ENCODE measurements around the gene DPPA2.

DNA sequence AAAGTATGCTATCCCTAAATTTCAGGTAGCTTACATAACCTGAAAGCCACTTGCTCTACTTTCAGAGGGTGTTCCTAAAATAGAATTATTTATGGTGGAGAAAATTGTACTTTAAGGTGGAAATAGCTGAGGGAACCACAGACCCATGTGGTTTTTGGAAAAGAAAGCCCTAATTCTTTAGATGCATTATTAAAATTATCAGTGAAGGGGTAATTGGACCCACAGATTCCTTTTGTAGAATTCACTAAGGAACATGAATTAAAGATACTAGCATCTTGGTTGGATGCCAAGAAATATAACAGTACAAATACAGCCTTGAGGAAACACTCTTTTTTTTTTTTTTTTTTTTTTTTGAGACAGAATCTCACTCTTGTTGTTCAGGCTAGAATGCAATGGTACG lies 37.8 kb downstream of the DPPA2 start:
- TF ChIP-seq, protein P1, sequence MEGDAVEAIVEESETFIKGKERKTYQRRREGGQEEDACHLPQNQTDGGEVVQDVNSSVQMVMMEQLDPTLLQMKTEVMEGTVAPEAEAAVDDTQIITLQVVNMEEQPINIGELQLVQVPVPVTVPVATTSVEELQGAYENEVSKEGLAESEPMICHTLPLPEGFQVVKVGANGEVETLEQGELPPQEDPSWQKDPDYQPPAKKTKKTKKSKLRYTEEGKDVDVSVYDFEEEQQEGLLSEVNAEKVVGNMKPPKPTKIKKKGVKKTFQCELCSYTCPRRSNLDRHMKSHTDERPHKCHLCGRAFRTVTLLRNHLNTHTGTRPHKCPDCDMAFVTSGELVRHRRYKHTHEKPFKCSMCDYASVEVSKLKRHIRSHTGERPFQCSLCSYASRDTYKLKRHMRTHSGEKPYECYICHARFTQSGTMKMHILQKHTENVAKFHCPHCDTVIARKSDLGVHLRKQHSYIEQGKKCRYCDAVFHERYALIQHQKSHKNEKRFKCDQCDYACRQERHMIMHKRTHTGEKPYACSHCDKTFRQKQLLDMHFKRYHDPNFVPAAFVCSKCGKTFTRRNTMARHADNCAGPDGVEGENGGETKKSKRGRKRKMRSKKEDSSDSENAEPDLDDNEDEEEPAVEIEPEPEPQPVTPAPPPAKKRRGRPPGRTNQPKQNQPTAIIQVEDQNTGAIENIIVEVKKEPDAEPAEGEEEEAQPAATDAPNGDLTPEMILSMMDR (conservative IDR thresholded peaks at IDR 0.05; ENCODE audit: low read length), result no peak
- TF ChIP-seq EZH2phosphoT487 (IDR thresholded peaks at IDR 0.05; ENCODE audit: borderline replicate concordance), result no peak
